GM10266 (cell line): ENCODE results near the gene TTC36.

Experiments used
- DNase-seq: peaks from one replicate; pipeline ENCODE4 v3.0.0; 2012; ENCODE audit errors: extremely low spot score
- TF ChIP-seq, protein P1 (sequence below): IDR thresholded peaks from 2 replicates; pipeline ENCODE4 v1.5.1; 2012; ENCODE audit warnings: mild to moderate bottlenecking, low read depth; ENCODE audit not compliant: control insufficient read depth, insufficient read depth; ENCODE audit errors: missing control alignments

TTC36 gene

DNA sequence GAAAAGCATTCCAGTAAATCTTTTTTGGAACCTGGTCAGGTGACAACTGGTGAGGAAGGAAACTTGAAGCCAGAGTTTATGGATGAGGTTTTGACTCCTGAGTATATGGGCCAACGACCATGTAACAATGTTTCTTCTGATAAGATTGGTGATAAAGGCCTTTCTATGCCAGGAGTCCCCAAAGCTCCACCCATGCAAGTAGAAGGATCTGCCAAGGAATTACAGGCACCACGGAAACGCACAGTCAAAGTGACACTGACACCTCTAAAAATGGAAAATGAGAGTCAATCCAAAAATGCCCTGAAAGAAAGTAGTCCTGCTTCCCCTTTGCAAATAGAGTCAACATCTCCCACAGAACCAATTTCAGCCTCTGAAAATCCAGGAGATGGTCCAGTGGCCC, 24.1 kb upstream of the TTC36 start:
- DNase-seq, result no peak
- TF ChIP-seq, protein P1, sequence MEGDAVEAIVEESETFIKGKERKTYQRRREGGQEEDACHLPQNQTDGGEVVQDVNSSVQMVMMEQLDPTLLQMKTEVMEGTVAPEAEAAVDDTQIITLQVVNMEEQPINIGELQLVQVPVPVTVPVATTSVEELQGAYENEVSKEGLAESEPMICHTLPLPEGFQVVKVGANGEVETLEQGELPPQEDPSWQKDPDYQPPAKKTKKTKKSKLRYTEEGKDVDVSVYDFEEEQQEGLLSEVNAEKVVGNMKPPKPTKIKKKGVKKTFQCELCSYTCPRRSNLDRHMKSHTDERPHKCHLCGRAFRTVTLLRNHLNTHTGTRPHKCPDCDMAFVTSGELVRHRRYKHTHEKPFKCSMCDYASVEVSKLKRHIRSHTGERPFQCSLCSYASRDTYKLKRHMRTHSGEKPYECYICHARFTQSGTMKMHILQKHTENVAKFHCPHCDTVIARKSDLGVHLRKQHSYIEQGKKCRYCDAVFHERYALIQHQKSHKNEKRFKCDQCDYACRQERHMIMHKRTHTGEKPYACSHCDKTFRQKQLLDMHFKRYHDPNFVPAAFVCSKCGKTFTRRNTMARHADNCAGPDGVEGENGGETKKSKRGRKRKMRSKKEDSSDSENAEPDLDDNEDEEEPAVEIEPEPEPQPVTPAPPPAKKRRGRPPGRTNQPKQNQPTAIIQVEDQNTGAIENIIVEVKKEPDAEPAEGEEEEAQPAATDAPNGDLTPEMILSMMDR, result no peak

DNA sequence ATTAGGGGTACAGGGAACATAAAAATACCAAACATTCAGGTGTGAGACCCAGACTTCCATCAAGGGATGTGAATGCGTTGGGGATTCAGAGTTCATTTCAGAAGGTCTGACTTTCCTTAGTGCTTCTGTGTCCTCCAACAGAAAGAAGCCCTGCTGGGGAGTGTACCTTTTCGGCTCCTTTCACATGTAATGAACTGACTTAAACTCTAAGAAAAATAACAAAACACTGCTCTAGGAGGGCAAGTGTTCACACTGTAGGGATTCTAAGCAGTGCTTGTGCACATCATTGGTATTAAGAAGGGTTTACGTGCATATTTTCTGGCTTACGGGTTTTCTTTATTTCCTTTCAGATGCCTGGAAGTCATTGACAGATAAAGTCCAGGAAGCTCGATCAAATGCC, 15.7 kb upstream of the TTC36 start:
- TF ChIP-seq, protein P1, result no peak
- DNase-seq, result no peak

DNA sequence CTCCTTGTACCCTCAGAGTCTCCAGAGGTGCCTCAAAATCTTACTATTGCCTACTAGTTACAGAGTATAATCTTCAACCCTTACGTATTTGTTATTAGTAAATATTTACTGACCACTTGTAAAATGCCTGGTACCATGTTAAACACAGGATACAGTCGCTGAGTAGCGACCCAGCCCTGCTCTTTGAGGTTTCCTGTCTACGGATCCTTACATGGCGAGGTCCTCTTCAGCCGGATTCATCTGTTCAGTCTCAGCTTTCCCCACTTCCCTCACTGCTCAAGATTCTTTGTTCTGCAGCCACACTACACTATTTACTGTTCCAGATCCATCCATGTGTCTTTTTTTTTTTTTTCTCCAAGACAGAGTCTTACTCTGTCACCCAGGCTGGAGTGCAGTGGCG, 13.2 kb upstream of the TTC36 start:
- no peak for DNase-seq
- TF ChIP-seq, protein P1, result no peak

DNA sequence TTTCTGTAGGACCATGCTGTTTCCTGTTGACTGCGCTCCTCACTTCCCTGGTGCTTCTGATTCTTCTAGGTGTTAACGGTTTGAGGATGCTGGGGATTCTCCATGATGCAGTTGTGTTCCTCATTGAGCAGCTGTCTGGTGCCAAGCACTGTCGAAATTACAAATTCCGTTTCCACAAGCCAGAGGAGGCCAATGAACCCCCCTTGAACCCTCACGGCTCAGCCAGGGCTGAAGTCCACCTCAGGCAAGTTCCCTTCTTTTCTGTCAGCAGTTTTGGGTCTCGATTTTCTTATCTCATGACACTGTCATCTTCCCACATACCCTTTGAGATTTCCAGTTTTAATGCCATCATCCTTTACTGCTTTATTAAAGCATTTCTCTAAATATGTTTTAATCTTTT, 7.7 kb upstream of the TTC36 start:
- no peak for DNase-seq
- TF ChIP-seq, protein P1, result no peak

DNA sequence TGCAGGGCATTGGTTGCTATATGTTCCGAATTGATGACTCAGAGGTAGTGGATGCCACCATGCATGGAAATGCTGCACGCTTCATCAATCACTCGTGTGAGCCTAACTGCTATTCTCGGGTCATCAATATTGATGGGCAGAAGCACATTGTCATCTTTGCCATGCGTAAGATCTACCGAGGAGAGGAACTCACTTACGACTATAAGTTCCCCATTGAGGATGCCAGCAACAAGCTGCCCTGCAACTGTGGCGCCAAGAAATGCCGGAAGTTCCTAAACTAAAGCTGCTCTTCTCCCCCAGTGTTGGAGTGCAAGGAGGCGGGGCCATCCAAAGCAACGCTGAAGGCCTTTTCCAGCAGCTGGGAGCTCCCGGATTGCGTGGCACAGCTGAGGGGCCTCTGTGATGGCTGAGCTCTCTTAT, 5.4 kb upstream of the TTC36 start:
- TF ChIP-seq, protein P1, result no peak
- DNase-seq, result no peak

DNA sequence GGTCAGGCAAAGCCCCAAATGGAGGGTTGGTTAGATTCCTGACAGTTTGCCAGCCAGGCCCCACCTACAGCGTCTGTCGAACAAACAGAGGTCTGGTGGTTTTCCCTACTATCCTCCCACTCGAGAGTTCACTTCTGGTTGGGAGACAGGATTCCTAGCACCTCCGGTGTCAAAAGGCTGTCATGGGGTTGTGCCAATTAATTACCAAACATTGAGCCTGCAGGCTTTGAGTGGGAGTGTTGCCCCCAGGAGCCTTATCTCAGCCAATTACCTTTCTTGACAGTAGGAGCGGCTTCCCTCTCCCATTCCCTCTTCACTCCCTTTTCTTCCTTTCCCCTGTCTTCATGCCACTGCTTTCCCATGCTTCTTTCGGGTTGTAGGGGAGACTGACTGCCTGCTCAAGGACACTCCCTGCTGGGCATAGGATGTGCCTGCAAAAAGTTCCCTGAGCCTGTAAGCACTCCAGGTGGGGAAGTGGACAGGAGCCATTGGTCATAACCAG, 4.7 kb upstream of the TTC36 start:
- TF ChIP-seq, protein P1, result no peak
- DNase-seq, result no peak

DNA sequence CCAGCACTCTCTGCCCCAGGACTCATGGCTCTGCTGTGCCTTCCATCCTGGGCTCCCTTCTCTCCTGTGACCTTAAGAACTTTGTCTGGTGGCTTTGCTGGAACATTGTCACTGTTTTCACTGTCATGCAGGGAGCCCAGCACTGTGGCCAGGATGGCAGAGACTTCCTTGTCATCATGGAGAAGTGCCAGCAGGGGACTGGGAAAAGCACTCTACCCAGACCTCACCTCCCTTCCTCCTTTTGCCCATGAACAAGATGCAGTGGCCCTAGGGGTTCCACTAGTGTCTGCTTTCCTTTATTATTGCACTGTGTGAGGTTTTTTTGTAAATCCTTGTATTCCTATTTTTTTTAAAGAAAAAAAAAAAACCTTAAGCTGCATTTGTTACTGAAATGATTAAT, 2.9 kb upstream of the TTC36 start:
- no peak for DNase-seq
- TF ChIP-seq, protein P1, result no peak
